Right ventricle myocardium superior (tissue), 1 donor: ENCODE data around the gene HOXD10. TPM values are rescaled to one million over a fixed set of nuclear protein-coding genes. Genes with fewer than 3 reads are reported as not detected.

Experiments used
- ATAC-seq: fragments of 200-7000 bp; cut with Tn5 transposase; one replicate; pipeline ENCODE4 v1.9.1; 2020; ENCODE audit warnings: mild to moderate bottlenecking; ENCODE audit not compliant: poor library complexity
- DNase-seq: peaks from one replicate; pipeline ENCODE4 v3.0.0-alpha.2; 2020
- intact Hi-C: fragments of 100-400 bp; cut with DNase I; formaldehyde crosslinking; loops from one replicate; pipeline ENCODE4 v1.11.2; 2022
- long read RNA-seq: library from polyadenylated mRNA; unstranded; transcript quantifications from one replicate; pipeline ENCODE4 v2.0.0, GENCODE V29; 2021
- total RNA-seq: library from RNA; stranded (reverse); fragmentation: NEBNext Ultra II Directional; extraction: Animal tissue kit (Norgen Biotek cat#: 25700); gene quantifications from one replicate; pipeline ENCODE4 v1.2.1, GENCODE V29; 2021
- donor health status: DM: no; HTN: yes; CAD: no; lungs with severe emphysema.

HOXD10 gene
- total RNA-seq, result not detected
- long read RNA-seq, result 0 reads

DNA sequence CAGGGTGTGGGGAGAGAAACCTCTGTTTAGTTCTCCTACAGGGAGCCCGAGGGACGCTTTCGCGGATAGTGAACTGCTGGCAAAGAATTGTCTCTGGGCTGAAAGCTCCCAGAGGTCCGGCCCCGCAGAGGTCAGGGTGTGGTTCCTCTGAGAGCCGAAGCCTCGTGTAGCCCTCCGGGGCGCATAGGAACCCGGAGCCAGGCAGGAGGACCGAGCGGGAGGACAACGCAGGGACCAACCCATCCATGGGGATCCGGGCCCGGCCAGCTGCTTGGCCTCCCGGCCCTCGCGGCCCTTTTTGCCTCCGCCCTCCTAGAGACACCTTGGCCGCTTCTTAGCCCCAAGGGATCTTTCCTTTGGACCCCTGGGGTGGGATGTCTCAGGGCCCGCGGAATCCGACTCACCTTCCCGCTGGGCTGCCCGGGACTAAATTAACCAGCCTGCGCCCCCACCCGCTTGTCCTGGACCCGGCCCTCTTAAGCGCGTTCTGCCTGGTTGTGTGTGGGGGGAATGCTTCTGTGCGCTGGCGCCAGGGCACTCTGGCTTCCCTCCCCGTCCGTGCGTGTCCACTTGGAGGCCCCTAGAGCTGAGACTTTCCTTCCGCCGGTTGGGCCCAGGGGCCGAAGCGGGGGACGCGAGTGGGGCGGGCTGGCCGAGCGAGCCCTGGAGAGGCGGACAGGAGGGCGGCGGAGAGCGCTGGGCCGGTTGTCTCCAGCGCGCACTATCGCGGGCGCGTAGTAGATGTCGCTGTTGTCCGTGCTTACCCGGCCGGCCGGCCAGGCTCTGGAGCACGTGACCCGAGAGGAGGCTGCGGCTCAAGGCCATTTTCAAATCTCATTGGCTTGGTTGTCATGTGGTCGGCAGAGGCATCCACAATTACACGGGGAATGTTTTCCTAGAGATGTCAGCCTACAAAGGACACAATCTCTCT, at the start of gene HOXD10:
Gene HOXD10 (plus strand): TSS at position 896 of the 931 bp plus-strand sequence. CDS start 56 bp downstream, outside the sequence.
- ATAC-seq, result no peak
- intact Hi-C loops, result no loop called here
- DNase-seq, result no peak

DNA sequence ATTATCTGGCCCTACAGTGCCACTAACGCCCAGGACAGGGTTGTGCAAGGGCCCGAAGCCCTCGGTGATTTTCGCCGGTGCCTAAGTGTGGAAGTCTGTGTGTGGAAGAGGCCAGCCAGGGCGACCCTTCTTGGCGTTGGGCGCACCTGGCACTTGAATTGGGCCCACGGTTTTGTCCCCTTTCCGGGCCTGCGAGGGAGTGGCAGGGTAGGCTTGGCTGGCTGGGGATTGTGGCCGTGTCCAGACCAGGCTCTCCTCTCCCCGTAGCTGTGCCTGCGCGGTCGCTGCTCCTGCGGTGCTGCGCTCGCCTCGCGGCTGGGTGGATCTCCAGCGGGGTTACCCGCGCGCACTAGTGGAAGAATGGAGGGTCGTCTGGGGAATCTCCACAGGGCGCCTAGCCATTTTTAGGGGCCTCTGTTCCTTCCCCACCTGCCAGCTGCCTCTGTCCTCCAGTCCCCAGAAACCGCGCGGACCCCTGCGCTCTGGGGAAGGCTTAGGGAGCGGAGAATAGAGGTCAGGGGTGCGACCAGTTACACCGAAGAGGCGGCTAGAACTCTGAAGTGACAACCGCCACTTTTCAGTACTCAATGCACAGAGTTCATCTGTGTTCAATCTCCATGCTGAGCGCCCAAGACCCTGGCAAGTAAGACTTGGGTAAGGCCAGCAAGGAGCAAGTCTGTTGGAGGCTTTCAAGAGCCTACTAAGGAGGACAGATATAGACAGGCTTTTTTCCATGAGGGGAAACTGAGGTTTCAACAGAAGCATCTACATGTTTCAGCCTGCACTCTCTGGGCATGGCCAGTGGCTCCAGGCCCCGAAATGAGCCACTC, 48.8 kb upstream of the HOXD10 start:
- peak; percentile 38 for ATAC-seq

DNA sequence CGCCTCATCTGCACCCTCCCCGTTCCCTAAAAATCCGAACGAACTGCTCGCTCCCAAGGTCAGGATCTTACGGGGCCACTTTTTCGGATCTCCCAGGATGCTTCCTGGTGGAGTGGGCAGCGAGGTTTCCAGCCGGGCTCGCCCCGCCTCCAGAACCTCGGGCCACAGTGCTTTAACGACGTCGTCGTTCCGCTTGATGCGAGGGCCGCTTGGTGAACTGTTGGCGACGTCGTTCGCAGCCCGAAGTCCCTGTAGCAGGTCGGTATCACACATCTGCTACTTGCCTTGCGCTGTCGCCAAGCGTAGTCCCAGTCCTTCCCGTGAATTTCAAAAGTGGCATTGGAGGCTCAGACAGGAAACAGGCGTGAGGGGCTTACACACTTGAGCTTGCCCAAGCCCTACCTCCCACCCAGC, 48.2 kb upstream of the HOXD10 start:
- DNase-seq (no peak), ATAC-seq (no peak)
- intact Hi-C loops, result no loop called here

More for the DNA sequence above, 48.8 kb upstream of the HOXD10 start:
- intact Hi-C loops, result no loop called here
- no peak for DNase-seq

DNA sequence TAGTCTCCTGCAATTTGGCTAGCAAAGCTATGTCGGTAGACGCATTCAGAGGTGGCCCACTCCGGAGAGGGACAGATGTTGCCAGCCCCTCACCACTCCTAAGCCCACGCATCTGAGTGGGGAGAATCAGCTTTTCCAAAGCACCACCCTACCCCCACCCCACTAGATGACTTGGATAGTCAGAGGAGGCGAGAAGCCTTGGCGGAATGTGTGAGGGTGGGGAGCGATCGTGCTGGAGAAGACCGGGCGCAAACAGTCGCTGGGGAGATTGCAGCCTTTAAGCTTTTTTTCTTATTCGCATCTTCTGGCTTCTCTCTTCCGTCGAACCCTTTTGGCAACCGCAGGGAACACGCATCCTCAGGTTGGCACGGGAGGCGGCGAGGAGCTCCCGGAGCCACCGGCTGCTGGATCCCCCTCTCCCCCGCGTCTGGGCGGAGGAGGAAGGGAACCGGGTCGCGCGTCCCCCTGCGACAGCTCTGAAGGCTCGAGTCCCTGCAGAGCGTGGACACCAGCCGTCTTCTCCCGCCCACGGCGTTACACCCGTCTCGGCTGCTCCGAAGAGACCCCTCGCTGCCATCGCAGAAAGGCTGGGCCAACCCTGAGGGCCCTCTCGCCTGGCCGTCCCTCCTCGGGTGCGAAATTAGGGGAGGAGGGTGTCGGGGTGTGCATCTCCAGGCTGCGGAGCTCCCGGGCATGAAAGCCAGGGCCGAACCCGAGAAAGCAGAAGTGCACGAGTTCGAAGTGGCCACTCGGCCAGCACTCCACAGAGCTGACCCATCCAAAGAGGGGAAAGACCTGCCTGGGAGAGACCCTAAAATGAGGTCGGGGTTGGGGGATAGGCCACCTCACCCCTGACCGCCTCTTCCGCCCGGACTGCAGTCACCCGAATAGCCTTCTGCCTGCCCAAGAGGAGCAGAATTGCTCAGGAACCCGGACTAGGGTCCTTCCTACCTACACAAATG, 45.0 kb upstream of the HOXD10 start:
- intact Hi-C loops, result no loop called here
- DNase-seq, result no peak
- ATAC-seq, result no peak

DNA sequence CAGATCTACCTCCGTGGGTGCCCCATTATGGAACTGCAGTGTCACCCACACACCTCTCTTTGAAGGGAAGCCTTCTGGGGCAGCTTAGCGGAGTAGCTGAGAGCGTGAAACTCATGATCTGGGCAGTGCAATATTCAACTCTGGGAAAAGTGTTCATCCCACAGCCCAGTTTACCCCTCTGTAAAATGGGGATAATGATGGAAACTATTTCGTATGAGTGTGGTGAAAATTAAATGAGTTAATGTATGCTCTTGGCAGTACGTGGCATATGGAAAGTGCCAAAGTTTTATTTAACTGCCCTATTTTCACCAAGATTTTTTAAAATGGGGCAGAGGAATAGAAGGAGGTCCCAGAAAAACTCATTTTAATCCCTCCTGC, 44.3 kb upstream of the HOXD10 start:
- ATAC-seq (no peak), DNase-seq (no peak)
- intact Hi-C loops, result no loop called here

DNA sequence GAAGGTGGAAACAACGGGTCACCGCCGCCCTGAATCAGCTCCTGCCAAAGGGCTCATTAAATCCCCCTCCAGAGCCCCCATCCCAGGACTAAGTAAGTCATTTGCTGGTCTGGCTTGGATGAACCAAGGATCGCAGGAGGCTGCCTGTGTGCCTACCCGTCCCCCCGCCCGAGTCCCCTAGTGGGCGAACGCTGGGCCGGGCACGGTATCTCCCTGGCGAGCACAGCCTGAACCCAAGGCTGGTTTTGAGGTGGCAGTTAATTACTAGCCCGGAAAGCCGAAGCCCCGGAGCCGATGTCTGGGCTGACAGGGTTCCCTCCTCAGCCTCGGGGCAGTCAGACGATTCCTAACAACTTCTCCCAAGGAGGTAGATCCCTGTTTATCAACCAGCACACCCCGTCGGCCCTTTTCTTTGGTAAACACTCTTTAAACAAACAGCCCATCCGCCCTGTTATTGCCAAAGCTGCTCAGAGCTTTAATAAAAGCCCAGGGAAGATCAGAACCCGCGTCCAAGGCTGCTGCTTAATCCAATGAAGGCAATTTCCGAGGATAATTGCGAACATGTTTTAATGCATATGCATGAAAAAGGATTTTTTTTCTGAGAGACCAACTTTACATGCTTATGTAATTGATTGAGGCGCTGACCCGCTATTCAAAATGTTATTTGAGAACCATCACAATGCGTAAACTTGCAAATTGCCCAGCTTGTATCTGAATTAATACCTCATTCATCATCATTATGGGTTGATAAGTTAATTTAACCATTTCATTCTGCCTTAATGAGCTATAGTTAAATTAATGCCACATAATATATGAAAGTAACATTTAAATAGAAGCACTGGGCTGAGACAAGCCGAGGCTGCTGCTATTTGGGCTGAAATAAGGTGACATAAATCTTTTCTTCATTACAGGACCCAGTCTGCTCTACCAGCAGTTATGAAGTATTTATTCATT, 43.4 kb upstream of the HOXD10 start:
- intact Hi-C loops, result no loop called here
- no peak for ATAC-seq
- no peak for DNase-seq

DNA sequence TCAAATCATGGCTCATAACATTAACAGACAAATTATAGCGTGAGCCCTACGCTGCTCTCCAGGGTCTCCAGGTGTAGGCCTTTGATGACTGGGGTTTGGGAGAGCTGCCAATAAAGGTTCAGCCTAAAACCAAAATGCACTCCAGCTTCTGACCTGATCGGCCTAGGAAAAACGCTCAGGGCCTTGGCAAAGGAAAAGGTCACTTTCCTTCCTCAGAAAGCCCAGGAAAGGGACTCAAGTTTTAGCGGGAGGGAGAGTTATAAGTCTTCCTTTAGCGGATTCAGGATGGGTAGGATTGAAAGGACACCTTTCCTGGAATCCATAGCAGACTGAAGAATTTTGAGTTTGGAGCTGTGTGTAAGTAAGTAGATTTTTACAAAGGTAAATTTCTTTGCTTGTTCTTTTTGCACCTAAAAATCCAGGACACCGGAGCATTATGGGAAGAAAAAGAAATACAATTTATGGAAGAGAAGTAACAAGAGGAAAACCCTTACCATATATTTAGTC, 41.6 kb upstream of the HOXD10 start:
- no peak for ATAC-seq
- no peak for DNase-seq
- intact Hi-C loops, result no loop called here

DNA sequence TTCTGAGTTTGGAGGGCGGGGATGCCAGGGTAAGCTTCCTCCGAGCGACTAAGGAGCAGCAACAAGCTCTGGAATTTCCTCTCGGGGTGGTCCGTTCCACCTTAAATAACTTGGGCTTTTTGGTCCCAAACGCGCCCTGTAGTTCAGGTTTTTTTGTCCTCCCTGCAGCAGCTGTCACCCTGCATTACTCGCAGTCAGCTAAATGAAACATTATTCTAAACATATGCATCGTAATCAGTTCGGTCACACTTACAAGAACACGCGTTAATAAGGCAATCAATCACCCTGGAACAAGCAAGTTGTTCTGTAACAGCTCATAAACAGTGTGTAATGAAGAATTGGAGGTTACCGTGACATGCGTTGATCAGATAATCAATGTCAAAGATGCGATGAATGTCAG, 41.1 kb upstream of the HOXD10 start:
- ATAC-seq (no peak), DNase-seq (no peak)
- intact Hi-C loops, result no loop called here

DNA sequence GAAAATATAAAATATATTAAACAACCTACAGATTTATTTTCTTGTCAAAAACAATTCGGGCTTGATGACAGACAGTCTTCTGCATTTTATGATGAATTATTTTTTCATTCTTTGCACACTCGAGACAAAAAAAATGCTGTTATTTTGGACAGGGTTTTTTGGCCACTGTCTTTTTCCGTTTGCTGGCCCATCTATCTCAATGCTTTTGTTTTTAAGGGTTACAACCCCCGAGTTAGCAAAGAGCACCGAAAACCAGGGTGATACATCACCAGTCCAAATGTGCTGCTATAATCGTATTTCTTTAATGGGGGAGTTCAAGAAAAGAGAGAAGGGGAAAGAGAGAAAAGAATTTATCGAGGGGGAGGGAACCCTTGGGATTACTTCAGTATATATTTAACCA, 40.5 kb upstream of the HOXD10 start:
- intact Hi-C loops, result no loop called here
- no peak for ATAC-seq
- no peak for DNase-seq

DNA sequence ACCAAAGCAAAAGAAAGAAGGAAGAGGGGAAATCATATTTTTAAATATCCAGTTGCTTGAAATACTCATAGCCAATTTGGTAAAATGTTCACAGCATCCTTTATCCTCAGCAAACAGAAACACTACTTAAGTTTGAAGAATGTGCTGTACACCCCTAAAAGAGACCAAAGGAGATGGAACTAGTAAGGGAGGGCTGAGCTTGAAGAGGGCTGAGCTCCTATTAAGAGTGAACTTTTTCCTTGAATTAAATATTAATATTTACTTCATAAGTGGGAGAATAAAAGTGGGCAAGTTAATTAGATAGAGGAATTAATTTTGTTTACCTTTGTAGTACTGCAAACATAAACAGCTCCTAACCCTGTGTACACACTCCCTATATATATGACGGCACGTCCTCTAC, 39.8 kb upstream of the HOXD10 start:
- ATAC-seq (no peak), DNase-seq (no peak)
- intact Hi-C loops, result no loop called here

DNA sequence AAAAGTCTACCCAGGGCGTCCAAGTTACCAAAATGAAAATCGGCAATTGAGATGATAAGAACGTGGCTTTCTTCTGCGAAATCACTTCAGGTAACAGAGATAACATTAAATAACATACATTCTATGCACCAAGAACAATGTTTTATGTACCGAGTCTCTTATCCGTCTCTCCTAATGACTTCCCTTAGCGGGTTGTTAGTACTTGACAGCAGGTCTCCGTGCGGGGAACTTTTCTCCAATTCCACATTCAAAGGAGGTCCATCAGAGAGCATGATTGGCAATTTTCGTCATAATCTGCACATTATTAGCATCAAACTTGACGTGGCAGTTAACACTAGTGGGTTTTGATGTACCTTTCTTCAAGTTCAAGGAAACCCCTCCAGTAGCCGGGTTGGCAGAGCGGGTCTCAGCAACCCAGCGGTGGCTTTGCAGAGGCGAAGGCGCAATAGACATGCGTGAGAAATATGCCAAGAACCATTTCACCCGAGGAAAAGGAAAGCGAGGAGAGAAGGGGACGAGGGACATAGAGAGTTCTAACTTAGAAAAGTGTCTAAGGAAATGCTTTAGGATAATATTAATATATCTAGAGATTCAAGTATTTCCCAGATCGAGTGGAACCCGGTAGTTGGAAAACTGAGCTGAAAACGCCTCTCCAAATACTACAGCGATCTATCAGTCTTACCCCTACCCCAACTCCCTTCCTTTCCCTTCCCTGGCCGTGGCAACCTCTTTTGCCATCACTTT, 37.9 kb upstream of the HOXD10 start:
- no peak for DNase-seq
- intact Hi-C loops, result no loop called here
- ATAC-seq, result no peak

DNA sequence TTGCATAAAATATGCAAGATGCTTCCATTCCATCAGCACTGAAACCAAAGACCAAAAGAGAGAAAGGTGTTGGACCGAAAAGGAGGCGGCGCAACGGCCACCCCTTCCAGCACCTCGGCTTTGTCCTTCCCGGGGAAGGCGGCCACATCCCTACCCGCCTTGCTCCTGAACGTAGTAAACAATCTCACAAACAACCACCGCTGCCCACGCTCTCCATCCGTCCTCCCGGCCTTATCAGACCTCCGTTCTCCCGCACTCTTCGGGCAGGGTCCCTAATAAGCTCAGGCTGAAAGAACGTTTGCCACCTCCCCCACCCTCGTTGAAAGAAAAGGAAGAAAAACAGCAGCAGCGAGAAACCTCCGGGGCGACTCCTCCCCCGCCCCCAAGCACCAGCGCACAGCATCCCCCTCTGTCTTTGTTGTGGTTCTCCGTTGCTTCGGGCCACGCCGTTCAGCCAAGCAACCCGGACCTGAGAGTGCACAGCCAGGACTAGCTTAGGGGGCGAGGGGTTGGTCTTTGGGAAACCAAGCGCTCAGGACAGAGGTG, 37.2 kb upstream of the HOXD10 start:
- DNase-seq, result no peak

DNA sequence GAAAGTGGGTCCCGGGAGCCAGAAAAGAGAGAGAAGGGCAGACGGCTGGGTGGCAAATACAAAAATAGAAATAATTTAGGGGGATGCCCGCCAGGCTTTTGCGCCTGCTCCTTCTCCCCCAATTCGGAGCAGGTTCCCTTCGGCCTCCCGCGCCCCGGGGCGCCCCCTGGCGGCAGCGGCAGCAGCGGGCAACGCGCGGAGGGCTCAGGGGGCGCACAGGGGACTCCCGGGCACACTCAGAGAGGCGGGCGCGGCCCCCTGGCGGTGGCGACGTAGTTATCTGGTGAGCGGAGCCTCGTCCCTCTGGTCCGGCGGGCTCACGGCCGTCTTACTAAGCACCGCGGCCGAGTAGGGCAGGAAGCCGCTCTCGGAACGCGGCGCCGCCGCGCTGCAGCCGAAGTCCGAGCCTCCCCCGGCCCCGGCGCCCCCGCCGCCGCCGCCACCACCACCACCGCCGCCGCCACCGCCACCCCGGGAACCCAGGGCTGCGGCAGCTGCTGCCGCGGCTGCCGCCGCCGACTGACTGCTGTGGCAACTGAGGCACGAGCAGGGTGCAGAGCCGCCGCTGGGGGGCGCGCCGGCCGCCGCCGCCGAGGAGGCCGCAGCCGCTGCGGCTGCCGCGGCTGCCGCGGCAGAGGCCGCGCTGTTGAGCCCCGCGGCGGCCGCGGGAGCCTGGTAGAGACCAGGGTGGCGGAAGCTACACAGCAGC, 36.6 kb upstream of the HOXD10 start:
- intact Hi-C loops, result no loop called here
- ATAC-seq, result peak; percentile 58
- DNase-seq, result peak; percentile 50

More for the DNA sequence above, 37.2 kb upstream of the HOXD10 start:
- intact Hi-C loops, result no loop called here
- no peak for ATAC-seq

DNA sequence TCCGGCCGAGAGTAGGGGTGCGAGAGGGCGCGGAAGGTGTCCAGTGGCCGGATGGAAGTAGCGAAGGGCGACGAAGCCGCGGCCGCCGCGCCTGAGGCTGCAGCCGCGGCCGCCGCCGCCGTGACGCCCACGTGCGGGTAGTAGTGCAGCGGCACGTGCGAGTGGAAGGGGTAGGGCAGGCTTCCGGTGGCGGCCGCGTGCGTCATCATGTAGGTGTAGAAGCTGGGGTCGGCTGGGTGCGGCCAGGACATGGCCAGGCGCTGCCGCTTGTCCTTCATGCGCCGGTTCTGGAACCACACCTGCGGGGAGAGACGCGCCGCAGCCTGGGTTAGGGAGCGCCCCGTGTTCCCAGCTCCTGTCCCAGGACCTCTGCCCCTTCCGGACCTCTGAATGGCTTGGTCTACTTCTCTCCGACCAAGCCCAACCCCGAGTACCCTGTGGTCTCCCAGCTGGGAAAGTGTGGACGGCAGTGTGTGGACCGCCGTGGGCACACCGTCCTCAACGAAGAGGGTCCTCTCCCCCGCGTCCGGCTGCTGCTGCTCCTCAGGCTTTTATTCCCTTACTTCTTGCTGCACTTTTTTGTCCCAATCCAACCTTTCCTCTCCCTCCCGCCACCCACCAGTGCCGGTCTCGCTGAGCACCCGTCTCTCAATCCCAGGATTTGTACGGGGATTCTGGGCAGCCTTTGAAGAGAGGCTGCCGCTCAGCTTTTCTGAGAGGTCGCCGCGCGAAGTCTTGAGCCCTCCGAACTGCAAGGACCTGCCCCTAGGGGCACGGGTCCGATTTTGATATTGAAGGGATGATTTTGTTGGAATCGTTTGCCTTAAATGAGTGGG, 35.8 kb upstream of the HOXD10 start:
- ATAC-seq (no peak), DNase-seq (no peak)
- intact Hi-C loops, result no loop called here

DNA sequence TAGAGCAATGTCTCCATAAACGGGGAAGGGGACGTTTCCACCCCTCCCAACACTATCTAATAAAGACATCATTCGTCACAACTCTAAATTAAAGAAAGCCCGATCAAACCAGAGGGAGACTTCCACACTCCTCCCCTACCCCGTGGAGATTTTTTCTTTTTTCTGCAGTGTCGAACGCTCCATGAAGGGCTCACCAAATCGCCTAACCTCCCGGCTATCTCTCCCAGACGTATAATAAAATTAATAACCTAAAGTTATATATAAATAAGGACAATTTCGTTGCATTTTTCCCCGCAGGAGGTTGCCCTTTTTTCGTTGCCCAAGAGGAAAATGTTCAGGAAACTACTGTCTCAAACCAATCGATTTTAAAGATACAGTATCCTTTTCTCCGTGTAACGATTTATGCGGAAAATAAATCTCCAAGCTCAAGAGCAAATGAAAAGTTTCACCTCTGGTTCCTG, 35.2 kb upstream of the HOXD10 start:
- intact Hi-C loops, result no loop called here
- DNase-seq, result no peak
- ATAC-seq, result no peak
